GM21529 (cell line): Measurements from ENCODE around the gene RASSF5.
A peak's percentile ranks its signal among the peaks of the same experiment; 100 is the strongest.

ENCODE experiments used
- ATAC-seq: cut with Tn5 transposase; IDR thresholded peaks from one replicate; pipeline ENCODE4 v1.9.1; 2021; ENCODE audit not compliant: unreplicated experiment

The RASSF5 gene

DNA sequence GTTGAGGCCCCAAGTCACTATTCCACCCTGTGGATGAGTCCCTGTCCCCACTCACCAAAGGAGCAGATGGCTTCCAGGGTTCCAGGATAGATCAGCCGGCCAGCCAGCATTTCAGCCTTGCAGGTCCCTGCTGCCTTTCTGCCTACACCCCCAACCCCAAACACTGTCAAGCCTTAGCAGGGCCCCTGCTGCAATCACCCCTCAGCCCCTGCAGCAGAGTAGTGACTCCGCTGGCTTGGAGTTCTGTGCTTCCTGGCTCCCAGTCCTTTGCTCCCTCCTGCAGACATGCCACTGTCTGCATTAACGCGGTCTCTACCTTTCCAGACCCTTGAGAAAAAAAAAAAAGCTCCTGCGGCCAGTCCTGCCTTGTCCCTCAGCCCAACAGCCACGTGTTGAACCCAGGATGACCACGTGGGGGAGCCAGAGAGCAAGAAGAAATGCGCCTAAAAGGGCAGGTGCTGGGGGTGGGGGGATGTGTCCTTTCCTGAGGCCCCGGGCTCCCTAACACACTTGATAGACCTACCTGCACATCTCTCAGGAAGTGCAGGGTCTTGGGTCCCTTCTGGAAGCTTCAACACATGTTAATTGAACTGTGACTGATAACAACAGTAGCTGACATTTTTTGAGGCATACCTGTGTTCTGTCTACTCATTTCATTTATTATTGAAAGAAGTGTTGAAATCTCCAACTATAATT, 37.4 kb downstream of the RASSF5 start:
- ATAC-seq = peak; percentile 62

DNA sequence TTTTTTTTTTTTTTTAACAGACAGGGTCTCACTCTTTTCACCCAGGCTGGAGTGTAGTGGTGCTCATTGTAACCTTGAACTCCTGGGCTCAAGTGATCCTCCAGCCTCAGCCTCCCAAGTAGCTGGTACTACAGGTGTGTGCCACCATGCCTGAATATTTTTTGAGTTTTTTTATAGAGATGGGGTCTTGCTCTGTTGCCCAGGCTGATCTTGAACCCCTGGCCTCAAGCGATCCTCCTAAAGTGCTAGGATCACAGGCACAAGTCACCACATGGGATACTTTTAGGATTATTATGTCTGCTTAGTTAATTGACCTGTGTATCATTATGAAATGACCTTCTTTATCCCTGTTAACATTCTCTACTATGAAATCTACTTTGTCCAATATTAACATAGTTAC, 38.0 kb downstream of the RASSF5 start:
- ATAC-seq = no peak

DNA sequence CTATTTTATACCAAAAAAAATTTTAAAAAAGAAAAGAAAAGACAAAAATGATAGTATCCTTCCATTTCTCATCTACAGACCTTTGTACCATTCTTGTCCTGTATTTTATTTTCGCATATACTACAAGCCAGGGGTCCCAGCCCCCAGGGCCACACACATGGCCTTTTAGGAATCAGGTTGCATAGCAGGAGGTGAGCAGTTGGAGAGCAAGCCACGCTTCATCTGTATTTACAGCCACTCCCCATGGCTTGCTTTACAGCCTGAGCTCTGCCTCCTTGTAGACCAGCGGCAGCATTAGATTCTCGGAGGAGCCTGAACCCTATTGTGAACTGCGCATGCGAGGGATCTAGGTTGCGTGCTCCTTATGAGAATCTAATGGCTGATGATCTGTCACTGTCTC, 39.8 kb downstream of the RASSF5 start:
- ATAC-seq = no peak

DNA sequence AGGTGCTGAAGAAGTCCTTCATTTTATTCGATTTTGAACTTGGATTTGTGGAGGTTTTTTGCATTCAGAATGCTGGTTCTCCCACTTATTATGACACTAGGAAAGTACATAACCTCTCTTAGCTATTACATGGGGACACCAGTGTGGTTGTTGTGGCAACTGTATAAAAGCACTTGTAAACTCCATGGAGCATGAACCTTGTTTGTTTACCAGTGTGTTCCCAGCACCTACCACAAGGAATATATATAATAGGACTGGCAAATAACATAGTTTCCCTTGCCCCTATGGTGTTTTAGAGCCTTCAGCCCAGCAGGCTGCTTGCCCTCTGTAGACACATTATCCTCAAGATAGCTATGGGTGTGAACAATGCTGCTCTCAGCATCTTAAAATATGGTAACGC, 43.1 kb downstream of the RASSF5 start:
- ATAC-seq = no peak

DNA sequence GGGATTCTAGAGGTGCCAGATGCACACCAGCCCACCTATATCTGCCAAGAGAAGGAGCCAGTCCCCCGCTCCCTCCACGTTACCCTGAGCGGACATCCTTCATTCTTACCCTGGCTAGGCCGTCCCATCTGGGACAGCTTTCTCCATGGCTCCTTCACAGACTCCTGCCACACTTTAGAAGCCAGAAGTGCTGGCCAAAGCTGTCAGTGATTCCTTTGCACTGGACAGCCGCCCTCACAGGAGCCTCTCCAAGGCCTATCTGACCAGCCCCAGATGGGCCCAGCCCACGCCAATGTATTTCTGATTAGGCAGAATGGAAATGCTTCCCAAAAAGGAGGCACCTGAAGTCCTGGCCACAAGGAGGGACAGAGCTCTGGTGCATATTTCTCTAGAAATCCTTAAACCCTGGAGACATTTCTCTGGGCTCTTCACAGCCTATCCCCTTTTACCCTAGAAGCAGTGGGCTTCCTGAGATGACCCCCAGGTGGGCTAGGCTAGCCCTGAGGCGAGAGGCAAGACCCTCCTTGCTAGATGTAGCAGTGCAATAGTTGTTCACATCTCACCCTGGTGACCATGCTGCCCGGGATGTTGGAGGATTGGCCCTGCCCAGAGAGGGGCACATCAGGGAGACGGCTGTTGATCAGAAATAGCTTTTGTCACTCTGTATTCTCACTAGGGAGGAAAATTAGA, 44.1 kb downstream of the RASSF5 start:
- no peak for ATAC-seq

DNA sequence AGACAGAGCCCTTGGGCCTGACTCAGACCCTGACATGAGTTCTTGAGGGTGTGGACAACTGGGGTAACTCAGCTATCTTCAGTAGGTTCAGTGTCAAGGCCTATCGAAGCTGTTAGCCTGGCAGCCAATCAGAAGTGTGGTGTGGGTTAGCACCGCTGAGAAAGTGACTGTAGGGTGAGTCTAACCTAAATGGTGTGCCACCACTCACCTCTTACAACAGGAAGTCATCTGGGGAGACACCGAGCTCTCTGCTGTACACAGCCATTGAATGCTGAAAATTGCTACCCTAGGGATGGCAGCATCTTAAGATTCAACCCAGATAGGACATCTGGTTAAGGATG, 44.6 kb downstream of the RASSF5 start:
- no peak for ATAC-seq

DNA sequence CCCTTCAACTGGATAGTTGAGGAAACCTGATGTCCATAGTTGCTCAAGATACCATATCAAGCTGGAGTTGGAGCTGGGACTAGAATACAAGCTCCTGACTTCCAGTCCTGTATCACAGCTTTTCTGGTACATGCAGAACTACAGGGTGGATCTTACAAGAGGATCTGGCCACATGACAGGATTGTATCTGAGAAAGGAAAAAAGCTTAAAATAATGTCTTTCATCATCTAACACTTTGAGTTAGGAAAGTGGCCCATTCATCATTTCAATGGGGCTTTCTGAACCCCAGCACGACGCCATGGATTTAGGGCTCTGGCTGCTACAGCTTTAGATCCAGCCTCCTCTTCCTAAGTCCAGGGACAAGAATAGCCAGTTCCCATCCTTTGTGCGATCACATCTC, 46.9 kb downstream of the RASSF5 start:
- ATAC-seq = no peak

DNA sequence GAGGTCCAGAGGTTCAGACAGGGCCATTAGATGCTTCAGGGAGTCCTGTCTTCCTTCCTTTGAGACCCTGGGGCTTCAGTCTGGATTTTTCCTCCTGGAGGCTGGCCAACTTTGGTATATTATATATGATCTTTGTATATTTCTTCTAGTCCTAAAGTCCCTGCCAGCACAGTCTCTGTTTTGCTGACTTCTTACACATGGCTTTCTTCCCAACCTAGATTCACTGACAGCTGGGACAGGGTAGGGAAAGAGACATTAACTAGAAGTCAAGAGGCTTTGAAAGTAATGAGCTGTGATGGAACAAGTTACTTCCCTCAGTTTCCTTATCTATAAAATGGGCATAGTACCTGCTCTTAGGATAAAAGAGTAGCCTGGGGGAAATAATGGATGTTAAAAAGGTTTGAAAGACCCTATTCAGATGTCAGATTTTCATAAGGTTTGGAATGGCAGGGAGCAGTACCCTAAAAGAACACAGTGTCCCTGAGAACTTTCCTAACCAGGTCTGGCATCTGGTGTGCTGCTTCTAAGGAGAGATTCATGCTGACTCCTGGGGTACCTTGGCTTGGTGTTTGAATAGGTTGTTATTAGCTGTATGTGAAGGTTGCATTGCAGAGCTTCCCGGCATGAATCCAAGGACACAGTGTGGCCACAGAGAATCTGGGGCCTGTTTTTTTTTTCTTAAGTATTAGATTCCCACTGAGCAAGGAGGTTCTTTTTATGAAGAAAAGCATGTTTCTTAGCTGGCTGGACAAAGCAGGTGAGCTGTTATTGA, 47.6 kb downstream of the RASSF5 start:
- ATAC-seq = no peak

DNA sequence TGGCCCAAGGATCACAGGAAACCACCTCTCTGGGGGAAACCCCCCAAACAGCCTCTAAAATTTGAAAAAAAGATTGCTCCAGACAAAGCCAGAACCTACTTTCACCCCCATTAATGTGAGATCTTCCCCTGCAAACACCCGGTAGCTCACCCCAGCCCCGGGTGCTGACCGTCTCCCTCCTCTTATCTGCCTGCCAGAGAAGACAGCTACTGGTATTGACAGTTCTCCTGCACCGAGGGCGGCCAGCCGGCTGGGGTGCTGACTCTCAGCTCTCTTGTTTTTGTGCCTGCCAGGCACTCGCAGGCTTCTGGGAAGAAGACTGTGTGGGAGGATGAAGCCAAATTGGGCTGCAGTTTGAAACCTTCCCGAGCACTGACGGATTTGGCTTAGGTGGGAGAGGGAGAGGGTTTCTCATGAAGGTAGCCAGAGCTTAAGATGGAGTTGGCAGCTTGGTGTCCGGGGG, 48.2 kb downstream of the RASSF5 start:
- ATAC-seq = peak; percentile 20

DNA sequence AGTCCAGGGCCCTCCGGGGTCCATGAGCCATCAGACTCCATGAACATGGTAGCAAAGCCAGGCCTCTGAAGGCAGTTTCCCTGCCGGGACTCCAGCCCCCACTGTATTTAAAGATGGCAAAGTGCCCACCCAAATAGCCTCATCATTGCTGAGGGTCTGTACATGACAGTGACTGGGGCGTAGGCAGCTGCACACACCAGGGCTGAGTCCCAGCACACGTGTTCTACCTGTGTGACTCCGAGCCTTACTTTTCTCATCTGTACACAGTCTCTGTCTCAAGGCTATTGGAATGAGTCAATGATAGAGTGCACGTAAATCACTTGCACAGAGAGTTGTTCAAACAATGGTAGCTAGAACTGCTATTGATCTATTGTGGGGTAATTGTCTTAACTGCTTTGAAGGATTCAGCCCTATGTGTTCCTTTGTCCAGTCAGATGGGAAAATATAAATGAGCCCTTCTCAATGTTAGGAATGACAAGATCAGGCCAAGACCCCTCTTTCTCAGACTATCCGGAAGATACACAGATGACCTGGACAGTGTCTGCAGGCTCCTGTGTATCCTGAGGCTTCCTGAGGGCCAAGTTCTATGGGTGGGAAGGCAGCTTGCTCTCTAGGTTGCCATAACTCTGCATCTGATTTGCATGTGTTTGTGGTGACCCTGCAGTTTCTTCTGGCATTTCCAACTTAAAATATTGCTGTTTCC, 48.9 kb downstream of the RASSF5 start:
- peak; percentile 30 for ATAC-seq

DNA sequence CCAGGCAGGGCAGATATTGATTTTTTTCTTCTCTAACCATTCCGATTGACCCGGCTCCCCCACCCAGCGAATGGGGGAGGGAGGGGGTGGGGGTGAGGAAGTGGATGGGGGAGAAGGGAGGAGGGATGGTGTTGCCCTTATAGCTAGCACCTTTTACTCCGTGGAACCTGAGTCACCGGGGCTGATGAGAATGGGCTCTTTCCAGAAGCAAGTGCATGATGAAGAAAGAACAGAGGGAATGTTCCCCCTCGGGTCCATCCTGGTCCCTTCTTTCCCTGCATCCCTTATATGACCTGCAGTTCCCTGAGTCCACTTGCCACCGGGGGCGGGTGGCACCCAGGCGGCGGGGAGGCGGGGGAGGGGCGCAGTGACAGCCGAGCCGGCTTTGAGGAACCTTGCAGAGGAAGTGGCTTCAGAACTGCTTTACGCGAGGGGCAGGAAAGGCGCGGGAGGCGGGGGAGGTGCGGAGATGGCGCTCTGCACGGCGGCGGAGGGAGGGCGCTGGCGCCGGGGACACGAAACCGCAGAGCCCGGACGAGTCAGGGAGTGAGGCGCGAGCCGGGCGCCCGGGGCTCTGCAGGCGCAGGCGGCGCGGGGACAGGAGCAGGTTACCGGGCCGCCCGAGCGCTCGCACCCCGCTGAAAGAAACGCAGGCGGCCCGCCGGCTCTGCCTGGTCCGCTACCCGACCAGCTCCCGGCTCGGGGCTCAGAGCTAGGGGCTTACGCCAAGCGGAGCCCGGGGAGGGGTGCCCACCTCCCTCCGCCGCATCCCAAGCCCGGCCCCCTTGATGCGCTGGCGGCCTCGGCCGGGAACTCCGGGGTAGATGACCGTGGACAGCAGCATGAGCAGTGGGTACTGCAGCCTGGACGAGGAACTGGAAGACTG, 49.7 kb downstream of the RASSF5 start:
- peak; percentile 57 for ATAC-seq

DNA sequence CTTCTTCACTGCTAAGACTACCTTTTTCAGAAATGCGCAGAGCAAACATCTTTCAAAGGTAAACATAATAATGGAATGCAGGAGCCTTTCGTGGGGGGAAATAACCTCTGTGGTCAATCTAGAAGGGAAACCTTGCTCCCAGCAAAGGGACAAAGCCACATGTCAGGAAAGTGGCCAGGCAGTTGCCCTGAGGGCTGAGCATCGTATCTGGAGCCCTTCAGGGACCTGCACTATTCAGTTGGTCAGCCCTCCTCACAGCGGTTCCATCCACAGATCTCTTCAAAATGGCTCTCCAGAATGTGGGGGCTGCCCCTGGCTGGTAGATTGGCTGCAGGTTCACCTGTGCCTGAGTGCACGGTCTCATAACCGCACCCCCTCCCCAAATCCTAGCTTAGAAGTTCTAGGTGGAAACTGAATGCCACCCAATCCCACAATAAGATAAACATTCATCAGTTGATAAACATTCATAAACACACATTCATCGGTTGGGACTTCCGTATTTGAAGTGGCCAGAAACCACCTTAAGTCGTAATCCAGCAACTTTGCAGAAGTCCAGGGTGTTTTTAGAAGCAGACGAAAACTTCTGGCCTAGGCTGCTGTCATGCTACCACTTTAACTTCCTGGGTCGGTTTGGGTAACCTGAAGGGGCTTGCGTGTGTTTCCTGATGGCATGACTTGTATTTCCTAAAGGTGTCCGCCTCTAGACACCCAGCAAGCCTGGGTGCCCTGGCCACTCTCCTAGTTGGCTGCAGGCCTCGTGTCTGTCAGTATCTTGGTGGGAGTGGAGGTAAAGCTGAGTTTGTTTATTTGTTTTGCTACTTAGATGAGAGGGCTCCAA, 50.5 kb downstream of the RASSF5 start:
- ATAC-seq = no peak

DNA sequence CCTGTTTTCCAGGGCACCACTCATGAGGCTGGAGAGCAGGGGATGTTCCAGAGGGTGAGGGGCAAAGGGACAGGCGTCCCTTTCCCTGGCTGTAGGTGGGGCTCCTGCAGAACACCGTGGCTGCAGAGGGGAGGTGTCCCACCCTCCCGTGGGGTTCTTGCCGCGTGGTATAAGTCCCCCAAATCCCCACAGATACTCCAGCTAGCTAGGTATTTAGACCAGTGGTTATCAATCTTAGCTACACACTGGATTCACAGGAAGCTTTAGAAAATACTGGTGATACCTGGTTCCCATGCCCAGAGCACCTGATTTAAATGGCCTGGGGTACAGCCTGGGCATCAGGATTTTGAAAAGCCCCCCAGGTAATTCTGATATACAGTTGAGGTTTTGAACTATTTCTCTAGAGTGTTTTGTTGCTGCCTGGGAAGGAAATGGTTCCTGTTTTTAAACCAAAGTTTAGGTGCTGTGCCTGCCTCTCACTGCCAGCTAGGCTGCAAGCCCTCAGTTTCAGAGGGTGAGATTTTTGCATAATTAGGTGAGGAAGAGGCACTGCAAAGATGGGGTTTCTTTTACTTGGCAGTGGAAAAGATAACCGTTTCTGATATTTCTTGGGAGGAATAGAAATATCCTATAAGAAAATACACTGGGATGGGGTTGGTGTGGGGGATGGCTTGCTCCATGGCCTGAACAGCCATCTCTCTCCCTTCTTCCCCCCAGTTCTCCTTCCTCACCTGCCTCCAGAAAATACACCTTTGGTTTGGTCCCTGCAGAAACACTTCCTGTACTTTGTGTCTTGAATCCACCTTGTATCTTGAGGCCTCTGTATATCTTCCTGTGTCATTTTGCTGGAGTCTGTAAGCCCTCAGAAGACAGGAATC, 51.7 kb downstream of the RASSF5 start:
- no peak for ATAC-seq

DNA sequence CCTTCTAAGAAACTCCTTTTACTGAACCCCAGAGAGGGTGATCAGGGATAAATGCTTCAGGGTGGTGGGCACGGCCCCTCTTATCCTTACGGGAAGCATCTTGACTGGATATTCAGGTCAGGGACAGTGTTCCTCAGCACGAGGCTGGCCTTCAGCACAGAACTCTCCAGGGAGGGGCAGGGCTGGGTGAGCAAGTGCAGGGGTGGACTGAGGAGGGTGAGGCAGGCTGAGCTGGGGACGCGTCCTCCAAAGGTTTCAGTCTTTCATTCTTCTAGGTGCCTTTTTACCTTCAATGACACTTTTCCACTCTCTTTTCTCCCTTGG, 52.3 kb downstream of the RASSF5 start:
- ATAC-seq = no peak

DNA sequence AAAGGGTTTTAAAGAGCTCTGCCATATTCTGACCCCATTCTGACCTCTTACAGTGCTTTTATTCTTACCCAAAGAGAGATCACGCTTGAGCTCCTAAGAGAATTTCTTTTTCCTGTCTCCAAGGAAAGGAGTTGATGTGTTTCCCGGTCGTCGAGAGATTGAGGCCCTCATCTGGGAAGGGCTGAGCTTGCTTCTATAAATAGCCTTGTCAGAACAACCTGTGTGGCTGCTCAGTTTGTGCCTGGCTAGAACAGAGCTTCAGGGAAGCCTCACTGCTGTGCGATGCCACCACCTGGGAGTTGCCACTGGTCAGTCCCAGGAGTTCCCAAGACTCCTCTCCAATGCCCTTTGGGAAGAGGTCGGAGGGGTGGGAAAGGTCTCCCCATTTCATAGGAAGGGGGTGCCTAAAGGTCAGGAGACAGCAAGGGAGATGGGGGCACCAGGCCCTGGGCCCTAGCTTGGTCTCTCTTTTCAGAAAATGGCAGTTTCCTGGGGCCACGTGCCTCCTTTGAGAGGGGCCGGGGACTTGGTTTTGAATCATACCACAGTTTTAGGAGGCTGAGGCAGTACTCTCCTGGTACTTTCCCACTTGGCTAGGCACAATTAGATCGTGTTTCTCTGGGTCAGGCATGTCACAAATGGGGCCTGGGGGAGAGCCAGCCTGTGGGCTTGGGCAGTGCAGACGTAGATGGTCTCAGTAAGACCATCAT, 52.8 kb downstream of the RASSF5 start:
- no peak for ATAC-seq

DNA sequence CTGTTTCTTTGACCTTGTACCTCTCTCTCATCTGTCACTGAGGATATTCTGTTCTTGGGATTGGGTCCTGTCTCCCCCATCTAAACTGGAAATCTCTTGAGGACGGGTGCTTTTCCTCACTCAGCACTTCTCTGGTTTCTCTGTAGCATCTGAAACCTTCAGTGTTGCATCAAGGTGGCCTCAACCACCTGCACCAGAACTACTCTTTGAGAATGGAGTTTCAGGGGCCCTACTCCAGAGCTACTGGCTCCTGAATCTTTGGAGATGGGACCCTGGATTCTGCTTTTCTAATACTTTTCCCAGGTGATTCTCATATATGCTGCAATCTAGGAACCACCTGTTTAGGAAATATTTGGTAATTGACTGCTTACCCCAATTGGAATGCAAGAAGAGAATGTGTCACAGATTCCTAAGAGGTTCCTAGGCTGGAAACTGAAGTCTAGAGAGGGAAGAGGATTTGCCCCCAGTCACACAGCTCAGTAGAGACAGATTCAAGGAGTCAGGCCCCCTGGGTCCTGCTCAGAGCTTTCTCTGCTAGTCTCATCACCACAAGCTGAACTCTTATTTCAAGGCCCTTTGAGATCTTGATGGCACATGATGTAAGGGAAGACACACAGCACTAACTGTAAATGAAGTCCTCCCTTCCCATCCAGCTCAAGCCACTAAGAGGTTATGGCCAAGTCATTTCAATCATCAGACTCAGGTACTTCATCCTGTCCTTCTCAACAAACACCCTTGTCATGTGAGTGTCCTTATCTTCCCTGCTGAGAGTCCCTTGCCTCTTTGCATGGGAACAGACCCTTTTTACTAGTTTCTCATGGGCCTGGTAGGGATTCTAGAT, 56.3 kb downstream of the RASSF5 start:
- peak; percentile 46 for ATAC-seq

DNA sequence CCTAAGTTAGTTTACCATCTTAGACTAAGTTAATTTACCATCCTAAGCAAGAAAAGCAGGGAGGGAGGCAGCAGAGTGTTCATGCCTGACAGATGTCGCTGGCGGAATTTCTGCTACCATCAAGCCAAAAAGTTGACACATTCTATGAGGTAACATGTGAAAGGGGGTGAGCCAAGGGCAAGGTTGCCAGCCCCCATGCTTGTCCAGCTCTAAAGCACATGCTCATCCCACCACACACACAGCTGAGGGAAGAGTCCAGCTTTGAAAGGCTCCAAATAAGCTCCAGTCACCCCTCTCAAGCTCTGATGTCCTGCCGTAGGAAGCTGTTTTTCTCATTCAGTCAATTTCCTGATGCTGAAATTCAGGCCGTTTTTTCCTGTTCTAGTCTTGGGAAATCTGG, 58.7 kb downstream of the RASSF5 start:
- no peak for ATAC-seq
